Frontal cortex (tissue), 4 donors: ENCODE measurements around the gene NEDD8. TPM values are rescaled to one million over a fixed set of nuclear protein-coding genes. Genes with fewer than 3 reads are reported as not detected.

Source experiments
- DNase-seq, 2 donors: peaks; one replicate each; pipeline ENCODE4 v3.0.0; 2012; ENCODE audit warnings: low spot score in 2 of 2
- FAIRE-seq: peaks from 2 replicates; lab custom pipeline; 2012; peaks lifted over from hg19 to GRCh38; lab: Jason Lieb, UNC
- total RNA-seq: library from RNA; depleted of rRNA; stranded (reverse); fragments of >200 nt; gene quantifications from one replicate; pipeline ENCODE4 v1.2.3, GENCODE V29; 2014
- donor health status: control.
- donor health status: control.
- donor health status: control.

The NEDD8 gene
- total RNA-seq, 1 donor from 2014 or later = 62.8 TPM

DNA sequence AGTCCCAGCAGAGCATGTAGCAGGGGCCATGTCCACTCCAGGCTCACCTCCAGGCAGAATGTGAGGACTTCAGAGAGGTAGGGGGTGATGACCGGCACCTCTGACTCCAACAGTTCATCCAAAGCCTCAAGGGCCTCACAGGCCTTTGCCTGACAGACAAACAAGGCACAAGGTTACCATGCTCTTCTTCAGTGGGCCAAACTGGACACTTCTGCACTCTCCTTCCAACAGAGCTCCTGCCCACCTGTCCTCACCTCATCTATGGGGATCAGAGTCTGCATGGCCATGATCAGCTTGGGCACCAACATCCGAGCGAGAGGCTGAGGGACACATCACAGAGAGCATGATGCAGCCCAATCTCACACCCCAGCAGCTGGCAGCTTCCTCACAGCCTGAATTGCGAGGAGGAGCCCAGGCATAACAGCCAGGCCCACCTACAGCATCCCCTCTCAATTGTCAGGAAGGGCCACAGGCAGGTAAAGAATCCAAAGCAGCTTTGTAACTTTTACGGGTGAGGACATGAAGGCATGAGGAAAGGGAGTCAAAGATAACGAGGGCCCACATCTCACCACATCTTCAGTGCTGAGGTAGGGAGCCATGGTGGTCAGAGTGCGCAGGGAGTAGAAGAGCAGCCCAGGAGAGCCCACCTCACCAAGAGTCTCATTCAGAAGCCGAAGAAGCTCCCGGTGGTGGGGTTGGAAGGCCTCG lies 45.2 kb downstream of the NEDD8 start:
- FAIRE-seq = no peak

GRCh38 chr14:24185741-24186140 lies 46.4 kb downstream of the NEDD8 start:
- FAIRE-seq (no peak), DNase-seq (no peak)

More for the DNA sequence above, 45.2 kb downstream of the NEDD8 start:
- DNase-seq = no peak

- FAIRE-seq = no peak
Observed at GRCh38 chr14:24185026-24185425, 47.1 kb downstream of the NEDD8 start.

DNA sequence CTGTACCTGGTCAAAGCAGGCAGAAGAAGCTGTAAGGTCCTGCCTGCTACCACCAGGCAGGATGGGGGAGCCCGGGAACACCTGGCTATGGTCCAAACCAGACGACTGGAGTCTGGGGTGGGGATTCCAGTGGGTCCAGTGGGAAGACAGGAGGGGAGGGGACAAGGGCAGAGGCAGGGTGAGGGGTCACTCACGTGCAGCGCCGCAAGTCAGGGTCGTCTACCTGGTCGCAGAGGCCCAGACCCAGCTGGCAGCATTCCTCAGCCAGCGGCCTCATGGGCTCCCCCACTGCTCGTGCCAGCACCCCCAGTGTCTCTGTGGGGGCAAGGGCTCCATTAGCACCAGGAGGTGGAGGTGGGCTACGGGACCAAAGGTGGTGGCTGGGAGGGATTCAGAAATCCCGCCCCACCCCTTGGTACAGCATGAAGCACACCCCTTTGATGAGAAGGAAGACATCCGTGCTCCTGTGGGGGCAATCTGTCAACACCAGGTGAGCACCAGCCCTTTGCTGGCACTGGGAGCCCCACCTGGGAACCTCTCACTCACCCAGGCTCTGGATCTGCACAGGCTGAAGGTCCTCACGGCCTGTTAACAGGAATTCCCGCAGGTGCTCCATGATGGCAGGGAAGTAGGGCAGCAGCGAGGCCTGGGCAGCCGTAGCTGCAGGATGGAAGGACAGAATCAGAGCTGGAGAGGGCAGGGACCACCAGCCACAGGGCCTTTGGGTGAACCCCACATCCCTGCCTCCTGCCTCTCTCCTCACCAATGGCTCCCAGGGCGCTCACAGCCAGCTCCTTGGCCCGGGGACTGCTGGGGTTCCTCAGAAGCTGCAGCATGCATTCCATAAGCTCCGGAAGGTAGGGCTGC lies 47.8 kb downstream of the NEDD8 start:
- no peak for FAIRE-seq

More at GRCh38 chr14:24185026-24185425, 47.1 kb downstream of the NEDD8 start:
- DNase-seq = no peak

GRCh38 chr14:24183014-24183481 lies 49.1 kb downstream of the NEDD8 start:
- no peak for FAIRE-seq
- no peak for DNase-seq

More for the DNA sequence above, 47.8 kb downstream of the NEDD8 start:
- DNase-seq = no peak

- FAIRE-seq (no peak), DNase-seq (no peak)
Observed at GRCh38 chr14:24182110-24182882, 49.9 kb downstream of the NEDD8 start.

- no peak for FAIRE-seq
- DNase-seq = no peak
Observed at GRCh38 chr14:24181371-24182077, 50.6 kb downstream of the NEDD8 start.

- peak in 1 of 2 donors; percentile 59 for DNase-seq
- no peak for FAIRE-seq
Observed at GRCh38 chr14:24179961-24180796, 52.0 kb downstream of the NEDD8 start.

DNA sequence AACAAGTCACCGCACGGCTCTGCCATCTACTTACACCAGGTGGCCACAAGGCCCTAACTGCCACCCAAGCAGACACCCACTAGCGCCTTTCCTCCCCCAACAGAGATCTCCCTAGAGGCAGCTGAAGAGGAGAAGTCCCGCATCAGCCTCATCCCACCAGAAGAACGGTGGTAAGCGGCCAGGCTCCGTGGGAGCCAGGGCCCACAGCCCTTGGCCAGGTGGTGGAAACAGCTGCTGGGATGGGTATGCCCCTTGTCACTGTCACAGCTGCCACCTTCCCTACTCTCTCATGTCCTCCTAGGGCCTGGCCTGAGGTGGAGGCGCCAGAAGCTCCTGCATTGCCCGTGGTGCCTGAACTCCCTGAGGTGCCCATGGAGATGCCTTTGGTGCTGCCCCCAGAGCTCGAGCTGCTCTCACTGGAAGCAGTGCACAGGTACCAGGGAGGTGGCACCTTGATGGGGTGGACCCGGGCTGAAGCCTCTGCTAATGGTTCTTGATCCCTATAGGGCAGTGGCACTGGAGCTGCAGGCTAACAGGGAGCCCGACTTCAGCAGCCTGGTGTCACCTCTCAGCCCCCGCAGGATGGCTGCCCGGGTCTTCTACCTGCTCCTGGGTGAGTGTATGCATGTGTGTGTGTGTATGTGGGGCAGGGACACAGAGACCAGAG lies 52.7 kb downstream of the NEDD8 start:
- FAIRE-seq (no peak), DNase-seq (no peak)

DNA sequence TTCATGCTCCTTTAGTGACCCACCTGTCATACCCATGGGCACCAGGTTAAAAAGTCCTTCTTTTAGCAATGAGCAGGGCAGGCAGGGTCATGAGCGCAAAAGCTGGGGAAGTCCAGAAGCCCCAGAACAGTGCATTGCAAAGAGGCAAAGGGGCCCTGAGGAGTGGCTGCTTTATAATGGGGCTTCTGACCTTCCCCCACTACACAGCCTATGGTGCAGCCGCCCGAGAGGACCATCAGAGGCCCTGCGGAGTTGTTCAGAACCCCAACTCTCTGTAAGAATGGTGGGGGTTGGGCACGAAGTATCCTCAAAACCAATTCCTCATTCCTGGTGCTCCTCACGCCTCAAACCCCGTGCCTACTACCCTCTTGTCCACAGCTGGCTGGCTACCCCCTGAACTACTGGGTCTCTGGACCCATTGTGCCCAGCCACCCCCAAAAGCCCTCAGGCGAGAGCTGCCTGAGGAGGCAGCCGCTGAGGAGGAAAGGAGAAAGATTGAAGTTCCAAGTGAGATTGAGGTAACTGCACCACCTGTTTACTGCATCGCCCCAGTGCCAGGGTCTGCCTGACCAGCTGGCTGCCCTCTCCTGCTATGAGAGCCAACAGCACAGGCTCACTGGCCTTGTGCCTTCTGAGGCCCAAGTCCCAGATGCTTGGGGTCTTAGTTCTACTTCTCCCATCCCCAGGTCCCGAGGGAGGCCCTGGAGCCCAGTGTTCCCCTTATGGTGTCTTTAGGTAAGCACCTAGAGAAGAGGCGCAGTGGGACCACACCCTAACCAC lies 53.6 kb downstream of the NEDD8 start:
- FAIRE-seq = no peak
- no peak for DNase-seq

DNA sequence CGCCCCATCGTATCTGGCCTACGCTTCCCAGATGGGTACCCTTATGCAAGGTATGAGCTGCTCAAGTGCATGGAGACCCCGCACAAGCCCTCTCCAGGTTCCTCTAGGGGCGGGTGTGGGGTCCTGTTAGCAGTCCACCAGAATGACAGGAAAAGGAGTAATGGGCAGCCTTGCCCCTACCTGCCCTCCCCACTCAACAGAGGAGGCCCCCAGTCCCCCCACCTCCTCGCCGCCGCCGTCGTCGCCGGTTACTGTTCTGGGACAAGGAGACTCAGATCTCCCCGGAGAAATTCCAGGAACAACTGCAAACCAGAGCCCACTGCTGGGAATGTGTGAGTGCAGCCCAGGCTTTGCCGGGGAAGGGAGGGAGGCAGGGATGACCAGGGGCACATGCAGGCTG lies 54.3 kb downstream of the NEDD8 start:
- FAIRE-seq = no peak
- no peak for DNase-seq

- no peak for DNase-seq
- FAIRE-seq = no peak
Observed at GRCh38 chr14:24177041-24177825, 54.9 kb downstream of the NEDD8 start.

DNA sequence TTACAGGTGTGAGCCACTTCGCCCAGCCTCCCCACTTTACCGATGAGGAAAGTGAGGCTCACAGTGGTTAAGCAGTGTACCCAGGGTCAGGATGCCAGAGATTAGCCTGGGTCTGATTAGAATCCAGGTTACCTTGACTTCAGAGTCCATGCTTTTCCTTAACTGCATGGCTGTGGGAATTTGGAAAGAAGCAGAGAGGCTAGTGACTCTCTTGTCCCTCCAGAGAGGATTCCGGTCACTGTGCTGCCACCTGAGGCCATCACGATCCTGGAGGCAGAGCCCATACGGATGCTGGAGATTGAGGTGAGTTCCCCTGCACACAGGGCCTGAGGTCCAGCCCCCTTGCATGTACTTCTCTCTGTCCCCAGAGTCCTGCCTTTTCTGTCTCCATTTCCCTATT lies 55.6 kb downstream of the NEDD8 start:
- no peak for FAIRE-seq
- no peak for DNase-seq

DNA sequence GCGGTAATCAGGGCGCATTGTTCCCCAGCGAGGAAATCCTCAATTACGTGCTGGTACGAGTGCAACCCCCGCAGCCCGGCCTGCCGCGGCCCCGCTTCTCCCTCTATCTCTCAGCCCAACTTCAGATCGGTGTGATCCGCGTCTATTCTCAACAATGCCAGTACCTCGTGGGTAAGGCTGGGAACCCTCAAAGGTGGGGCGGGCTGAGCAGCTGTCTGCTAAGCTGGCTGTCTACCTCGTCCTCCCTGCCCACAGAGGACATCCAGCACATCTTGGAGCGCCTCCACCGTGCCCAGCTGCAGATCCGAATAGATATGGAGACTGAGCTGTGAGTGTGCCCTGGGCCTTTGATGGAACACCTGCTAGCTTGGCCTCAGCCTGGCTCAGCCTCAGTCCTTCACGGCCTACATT lies 59.3 kb downstream of the NEDD8 start:
- DNase-seq = no peak

DNA sequence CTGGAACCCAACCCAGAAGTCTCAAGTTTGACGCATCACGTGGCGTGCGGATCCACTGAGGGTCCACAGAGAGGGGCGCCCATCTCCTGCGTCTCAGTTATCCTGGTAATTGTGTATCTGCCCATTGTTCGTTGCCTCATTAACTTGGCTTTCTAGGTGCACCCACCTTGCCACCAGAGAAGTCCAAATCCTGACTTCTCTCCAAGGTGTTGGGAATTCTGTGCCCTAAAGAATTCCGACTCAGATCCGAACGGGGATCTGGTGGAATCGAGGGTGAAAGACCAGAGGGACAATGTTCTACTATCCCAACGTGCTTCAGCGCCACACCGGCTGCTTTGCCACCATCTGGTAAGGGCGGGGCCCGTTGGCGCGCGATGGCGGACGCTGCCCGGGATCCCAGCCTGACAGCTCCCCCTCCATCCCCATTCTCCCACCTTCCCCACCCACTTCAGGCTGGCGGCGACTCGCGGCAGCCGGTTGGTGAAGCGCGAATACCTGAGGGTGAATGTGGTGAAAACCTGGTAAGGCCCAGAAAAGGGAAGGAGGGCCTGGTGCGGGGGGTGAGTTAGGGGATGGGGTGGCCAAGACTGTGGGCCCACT lies 59.8 kb downstream of the NEDD8 start:
- FAIRE-seq = no peak
- DNase-seq = no peak

More for the DNA sequence above, 59.3 kb downstream of the NEDD8 start:
- no peak for FAIRE-seq
